ENCODE measurements around the gene SLC11A2. TPM values are rescaled to one million over a fixed set of nuclear protein-coding genes. Genes with fewer than 3 reads are reported as not detected.

The SLC11A2 gene
- 10 to 100 TPM; 17.3 to 31.3 (median 22.8) TPM for total RNA-seq
- polyA plus RNA-seq: 10 to 100 TPM; 10.7 to 12.0 TPM
- long read RNA-seq, donor 1, full-length matches to known transcripts: 23 of 31 reads
- long read RNA-seq, donor 1, partial matches to known transcripts: 5 of 31 reads
- long read RNA-seq, donor 1, other reads (novel, unspliced or antisense): 3 of 31 reads
- long read RNA-seq, donor 2, full-length matches to known transcripts: 23 of 43 reads
- long read RNA-seq, donor 2, partial matches to known transcripts: 10 of 43 reads
- long read RNA-seq, donor 2, other reads (novel, unspliced or antisense): 10 of 43 reads
- long read RNA-seq, donor 3, full-length matches to known transcripts: 42 of 83 reads
- long read RNA-seq, donor 3, partial matches to known transcripts: 23 of 83 reads
- long read RNA-seq, donor 3, other reads (novel, unspliced or antisense): 18 of 83 reads

DNA sequence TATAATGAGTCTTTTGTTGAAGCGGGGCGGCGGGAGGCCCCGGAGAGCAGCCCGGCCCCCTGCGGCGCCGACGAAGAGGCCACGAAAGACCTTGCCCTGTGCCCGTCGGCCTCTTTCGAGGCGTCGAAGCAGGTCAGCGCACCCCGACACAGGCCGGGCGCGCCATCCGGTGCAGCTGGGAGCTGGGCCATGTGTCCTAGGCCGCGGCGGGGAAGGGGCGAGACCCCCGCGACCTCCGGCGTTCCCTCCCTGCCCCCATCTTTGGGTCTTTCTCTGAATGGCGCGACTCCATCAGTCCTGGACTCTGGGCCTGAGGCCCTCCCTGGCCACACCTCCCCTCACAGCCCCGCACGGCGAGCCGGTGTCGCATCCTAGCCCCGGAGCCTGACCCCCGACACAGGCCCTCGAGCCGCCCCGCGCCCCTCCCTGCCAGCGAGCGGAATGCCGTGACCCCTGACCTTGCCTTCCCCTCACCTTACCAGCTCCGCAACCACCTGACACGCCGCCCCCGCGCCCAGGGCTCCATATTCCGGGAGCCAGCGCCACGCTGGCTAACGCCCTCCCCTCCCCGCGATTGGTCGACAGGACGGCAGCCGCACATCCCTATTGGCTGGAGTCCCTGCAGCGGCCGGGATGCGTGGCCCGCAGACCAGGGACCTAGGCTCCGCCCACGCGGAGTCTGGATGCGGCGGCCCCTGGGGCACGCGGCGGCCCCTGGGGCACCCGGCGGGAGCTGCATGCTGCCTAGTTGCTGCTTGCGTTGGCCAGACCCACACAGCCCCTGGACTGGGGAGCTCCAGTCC is at the start of gene SLC11A2:
TSS of gene SLC11A2 (minus strand) at position 549 of the 803 bp plus-strand sequence. CDS start 15,656 bp downstream, outside the sequence.
- 0 to 1% methylated on average over 67 to 74 of the region's 74 CpGs for WGBS, 2 donors
- H3K9me3 ChIP-seq: no peaks in the 10 kb centered on the region
- peak in 4 of 9 donors; percentile 10 to 26 (median 26) for TF ChIP-seq CTCF (IDR thresholded peaks at IDR 0.05)
- ATAC-seq: peak; percentile 98 to 99 (median 99)
- peaks cover 0 to 55% (median 16%) of the 10 kb centered on the region in 9 donors for H3K4me1 ChIP-seq
- no peaks in the 10 kb centered on the region for H3K36me3 ChIP-seq
- peak within 1 kb of the TSS; percentile 55 to 92 (median 76) for H3K4me3 ChIP-seq
- peak within 1 kb of the TSS; percentile 38 to 93 (median 86) for H3K27ac ChIP-seq
- DNase-seq: peak; percentile 95 to 96
- intact Hi-C loops (cut with DNase I): no loop called here
- H3K27me3 ChIP-seq: no peaks in the 10 kb centered on the region

- intact Hi-C loops (cut with DNase I): no loop called here
- ATAC-seq (peak in 1 of 8 donors; percentile 30), DNase-seq (no peak)
- peak overlapping the region in 1 of 10 donors; percentile 66 for H3K27ac ChIP-seq
- H3K4me3 ChIP-seq: no peak overlapping the region
- peaks cover 0 to 60% (median 32%) of the 10 kb centered on the region in 9 donors for H3K36me3 ChIP-seq
- TF ChIP-seq CTCF (IDR thresholded peaks at IDR 0.05): no peak
- H3K27me3 ChIP-seq: no peaks in the 10 kb centered on the region
- WGBS, 2 donors: 91 to 97% methylated on average over 5 of the region's 5 CpGs
- no peaks in the 10 kb centered on the region for H3K9me3 ChIP-seq
- peaks cover 2 to 42% (median 32%) of the 10 kb centered on the region in 9 donors for H3K4me1 ChIP-seq
These were observed 49.2 kb upstream of the SLC11A2 start for GRCh38 chr12:51075390-51075789.

GRCh38 chr12:51071663-51072062 is 45.5 kb upstream of the SLC11A2 start:
- H3K27ac ChIP-seq: no peak overlapping the region
- ATAC-seq (no peak), DNase-seq (no peak)
- H3K9me3 ChIP-seq: no peaks in the 10 kb centered on the region
- H3K36me3 ChIP-seq: peaks cover 0 to 92% (median 46%) of the 10 kb centered on the region in 9 donors
- H3K4me3 ChIP-seq: no peak overlapping the region
- TF ChIP-seq CTCF (IDR thresholded peaks at IDR 0.05): no peak
- peaks cover 0 to 23% (median 16%) of the 10 kb centered on the region in 9 donors for H3K4me1 ChIP-seq
- 87 to 91% methylated on average over 2 of the region's 2 CpGs for WGBS, 2 donors
- intact Hi-C loops (cut with DNase I): no loop called here
- H3K27me3 ChIP-seq: no peaks in the 10 kb centered on the region

GRCh38 chr12:51070004-51070403 is 43.8 kb upstream of the SLC11A2 start:
- Histone ChIP-seq H3K4me3 (no peak overlapping the region), H3K4me1 (peaks cover 0 to 6% (median 0%) of the 10 kb centered on the region in 9 donors), H3K27ac (no peak overlapping the region), H3K27me3 (no peaks in the 10 kb centered on the region), H3K9me3 (no peaks in the 10 kb centered on the region), H3K36me3 (peaks cover 0 to 98% (median 58%) of the 10 kb centered on the region in 9 donors)
- intact Hi-C loops (cut with DNase I): no loop called here
- DNase-seq (no peak), ATAC-seq (peak in 2 of 8 donors; percentile 25 to 55)
- no peak for TF ChIP-seq CTCF (IDR thresholded peaks at IDR 0.05)
- 85 to 88% methylated on average over 3 of the region's 3 CpGs for WGBS, 2 donors
